ENCODE results near the gene CBARP. TPM values are rescaled to one million over a fixed set of nuclear protein-coding genes. Genes with fewer than 3 reads are reported as not detected.

CBARP gene, protein sequence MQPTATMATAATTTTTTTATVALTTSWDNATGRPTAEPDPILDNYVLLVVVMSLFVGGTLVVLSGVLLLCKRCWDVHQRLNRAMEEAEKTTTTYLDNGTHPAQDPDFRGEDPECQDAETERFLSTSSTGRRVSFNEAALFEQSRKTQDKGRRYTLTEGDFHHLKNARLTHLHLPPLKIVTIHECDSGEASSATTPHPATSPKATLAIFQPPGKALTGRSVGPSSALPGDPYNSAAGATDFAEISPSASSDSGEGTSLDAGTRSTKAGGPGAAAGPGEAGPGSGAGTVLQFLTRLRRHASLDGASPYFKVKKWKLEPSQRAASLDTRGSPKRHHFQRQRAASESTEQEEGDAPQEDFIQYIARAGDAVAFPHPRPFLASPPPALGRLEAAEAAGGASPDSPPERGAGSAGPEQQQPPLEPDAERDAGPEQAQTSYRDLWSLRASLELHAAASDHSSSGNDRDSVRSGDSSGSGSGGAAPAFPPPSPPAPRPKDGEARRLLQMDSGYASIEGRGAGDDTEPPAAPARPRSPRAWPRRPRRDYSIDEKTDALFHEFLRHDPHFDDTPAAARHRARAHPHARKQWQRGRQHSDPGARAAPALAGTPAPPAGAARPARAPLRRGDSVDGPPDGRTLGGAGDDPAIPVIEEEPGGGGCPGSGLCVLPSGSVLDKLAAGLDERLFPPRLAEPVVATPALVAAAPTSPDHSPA
- polyA plus RNA-seq: 1 to 10 TPM in 2 of 3 donors, under 1 TPM in 1; 0.20 to 4.3 (median 2.0) TPM

DNA sequence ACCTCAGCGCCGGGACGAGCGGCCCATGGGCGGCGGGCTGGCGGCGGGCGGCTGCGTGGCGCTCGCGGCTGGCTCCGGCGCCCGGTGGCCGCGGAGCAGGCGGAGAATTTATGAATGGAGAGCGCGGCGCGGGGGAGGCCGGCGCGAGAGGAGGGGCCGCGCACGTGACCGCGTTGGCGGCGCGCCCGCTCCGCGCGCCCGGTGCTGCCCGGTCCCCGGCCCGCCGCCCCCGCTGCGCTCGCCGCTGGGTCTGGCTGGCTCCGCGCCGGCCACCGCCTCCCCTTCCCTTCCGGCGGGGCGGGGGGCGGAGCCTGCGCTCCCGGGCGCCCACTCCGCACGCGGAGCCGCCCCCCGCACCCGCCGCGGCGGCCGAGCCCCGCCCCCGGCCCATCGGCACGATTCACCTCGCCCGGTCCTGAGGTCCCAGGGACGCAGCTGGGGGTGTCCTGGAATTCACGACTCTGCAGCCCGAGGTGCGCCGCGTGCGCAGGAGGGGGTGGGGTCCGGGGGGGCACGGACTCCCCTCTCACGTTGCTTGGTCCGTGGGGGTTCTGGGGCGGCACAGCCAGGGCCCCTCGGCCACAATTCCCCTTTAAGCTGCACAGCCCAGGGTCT, at the start of gene CBARP:
TSS of gene CBARP (minus strand) at position 252 of the 615 bp plus-strand sequence. CDS start 1,905 bp downstream, outside the sequence.
- H3K27ac ChIP-seq (ENCODE audit: low read depth, low read length): no peak within 1 kb of the TSS
- WGBS, 3 donors: 1 to 3% (median 1%) methylated on average over 28 to 85 of the region's 87 CpGs

DNA sequence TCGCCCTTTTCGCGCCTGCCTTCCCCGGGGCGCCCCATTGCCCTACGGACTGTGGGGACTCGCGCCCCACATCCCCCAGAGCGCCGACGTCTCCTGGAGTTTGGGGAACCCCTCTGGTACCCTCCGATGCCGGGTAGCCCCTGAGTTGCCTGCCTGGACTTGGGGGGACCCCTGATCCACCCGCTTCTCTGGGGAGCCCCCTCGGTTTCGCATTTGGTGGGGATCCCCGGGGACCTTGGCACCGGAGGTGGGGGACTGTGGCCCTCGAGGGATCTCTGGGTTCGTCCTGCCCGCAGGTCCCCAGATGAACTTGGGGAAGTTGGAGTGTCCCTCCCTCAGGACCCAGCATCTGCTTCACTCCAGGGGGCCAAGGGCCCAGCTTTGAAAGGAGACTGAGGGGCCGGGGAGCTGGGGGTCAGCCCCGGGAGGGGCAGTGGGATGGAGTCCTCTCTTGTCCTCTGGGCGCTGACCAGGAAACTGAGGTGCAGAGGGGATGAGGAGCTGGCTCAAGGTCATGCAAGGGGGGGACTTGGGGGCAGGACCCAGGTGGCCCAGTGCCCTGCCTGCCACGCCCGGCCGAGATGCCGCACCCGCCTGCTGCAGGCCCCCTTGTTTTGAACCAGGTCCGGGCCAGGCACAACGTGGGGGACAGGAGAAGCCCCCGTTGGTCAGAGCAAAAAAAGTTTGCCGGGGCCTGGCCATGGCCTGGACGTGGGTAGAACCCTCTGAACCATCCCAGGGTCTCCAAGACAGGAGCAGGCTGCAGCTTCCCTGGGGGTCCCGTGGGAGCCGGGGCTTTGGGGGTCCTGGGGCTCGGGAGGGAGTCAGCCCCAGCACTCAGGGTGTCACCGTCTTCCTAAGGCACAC, 48.9 kb upstream of the CBARP start:
- H3K27ac ChIP-seq (ENCODE audit: low read depth, low read length): no peak overlapping the region
- 24 to 35% (median 29%) methylated on average over 36 to 38 of the region's 38 CpGs for WGBS, 3 donors

GRCh38 chr19:1285737-1286360, 48.0 kb upstream of the CBARP start, which contains the start of gene EFNA2:
EFNA2 (plus strand) TSS chr19:1285873; CDS start chr19:1286169, 296 bp downstream.
- WGBS, 3 donors: 0% methylated on average over 2 to 70 of the region's 113 CpGs

DNA sequence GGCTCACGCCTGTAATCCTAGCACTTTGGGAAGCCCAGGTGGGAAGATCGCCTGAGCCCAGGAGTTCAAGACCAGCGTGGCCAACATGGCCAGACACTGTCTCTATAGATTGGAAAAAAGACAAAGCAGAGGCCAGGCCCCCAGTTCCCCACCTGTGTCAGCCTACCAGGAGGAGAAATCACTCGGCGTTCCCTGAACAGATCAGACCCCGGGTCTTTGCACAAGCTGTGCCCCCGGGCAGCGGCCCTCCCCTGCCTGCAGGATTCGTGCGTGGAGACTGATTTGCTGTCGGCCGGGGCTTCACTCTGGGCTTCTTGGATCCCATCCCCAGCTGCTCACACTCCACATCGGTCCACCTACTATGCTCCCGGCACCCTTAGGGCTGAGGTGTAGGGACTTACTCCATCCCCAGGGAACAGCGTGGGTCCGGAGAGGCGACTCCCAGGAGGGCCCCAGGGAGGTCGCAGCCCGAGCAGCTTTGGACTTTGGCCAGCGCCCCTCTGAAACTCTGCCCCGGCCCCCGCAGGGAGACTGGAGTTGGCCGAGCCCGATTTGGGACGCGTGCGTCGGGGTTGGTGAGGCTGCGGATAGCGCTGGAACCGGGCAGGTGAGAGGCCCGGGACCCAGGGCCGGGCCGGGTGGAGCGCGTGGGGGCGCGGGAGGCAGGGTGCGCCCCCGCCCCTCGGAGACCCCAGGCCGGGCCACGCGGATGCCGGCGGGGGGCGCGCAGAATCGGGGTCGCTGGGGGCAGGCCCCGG, 47.4 kb upstream of the CBARP start:
- 18 to 31% (median 26%) methylated on average over 35 to 50 of the region's 51 CpGs for whole genome bisulfite sequencing, 3 donors
- no peak overlapping the region for H3K27ac ChIP-seq (ENCODE audit: low read depth, low read length)

More at GRCh38 chr19:1285737-1286360, 48.0 kb upstream of the CBARP start, which contains the start of gene EFNA2:
- H3K27ac ChIP-seq (ENCODE audit: low read depth, low read length): no peak within 1 kb of the TSS

GRCh38 chr19:1284293-1284978, 46.6 kb upstream of the CBARP start:
- 66 to 72% (median 66%) methylated on average over 19 to 20 of the region's 20 CpGs for WGBS, 3 donors
- no peak overlapping the region for H3K27ac ChIP-seq (ENCODE audit: low read depth, low read length)

- WGBS, 3 donors: 76 to 84% (median 77%) methylated on average over 12 of the region's 12 CpGs
- no peak overlapping the region for H3K27ac ChIP-seq (ENCODE audit: low read depth, low read length)
These were observed 46.1 kb upstream of the CBARP start for GRCh38 chr19:1283917-1284292.

DNA sequence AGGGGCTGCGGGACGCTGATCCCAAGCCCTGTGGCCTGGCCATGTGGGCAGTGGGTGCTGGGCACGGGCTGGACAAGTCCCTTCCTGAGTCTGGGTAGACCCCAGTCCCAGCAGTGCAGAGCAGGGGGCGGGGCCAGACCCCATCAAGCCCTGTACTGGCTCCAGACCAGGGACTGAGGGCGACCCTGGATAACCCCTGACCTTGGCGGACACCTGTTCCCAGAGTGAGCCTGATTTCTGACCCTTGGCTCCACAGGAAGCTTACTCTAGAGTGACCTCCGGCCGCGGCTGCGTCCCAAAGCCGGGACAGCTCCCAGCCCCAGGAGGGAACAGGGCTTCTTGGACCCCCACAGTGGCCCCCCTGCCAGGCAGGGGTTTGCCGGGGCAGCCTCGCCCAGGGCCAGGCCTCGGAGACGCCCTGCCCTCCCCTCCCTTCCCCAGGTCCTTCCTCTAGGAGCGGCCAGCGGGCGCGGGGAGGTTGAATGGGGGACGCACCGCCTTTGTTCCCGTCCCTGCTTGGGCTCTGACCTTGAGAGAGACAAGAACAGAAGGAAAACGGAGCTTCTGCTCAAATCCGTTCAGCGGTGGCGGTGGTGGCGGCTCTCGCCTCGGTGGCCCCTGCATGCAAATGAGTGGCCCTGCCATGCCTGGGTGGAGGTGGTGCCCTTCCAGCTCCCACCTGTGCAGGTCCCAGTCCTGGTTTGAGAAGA, 45.6 kb upstream of the CBARP start:
- no peak overlapping the region for H3K27ac ChIP-seq (ENCODE audit: low read depth, low read length)
- 60 to 68% (median 61%) methylated on average over 28 to 29 of the region's 29 CpGs for WGBS, 3 donors

- H3K27ac ChIP-seq (ENCODE audit: low read depth, low read length): no peak overlapping the region
- WGBS, 3 donors: 74 to 80% (median 75%) methylated on average over 18 of the region's 18 CpGs
These were observed 44.9 kb upstream of the CBARP start for GRCh38 chr19:1282588-1283206.

DNA sequence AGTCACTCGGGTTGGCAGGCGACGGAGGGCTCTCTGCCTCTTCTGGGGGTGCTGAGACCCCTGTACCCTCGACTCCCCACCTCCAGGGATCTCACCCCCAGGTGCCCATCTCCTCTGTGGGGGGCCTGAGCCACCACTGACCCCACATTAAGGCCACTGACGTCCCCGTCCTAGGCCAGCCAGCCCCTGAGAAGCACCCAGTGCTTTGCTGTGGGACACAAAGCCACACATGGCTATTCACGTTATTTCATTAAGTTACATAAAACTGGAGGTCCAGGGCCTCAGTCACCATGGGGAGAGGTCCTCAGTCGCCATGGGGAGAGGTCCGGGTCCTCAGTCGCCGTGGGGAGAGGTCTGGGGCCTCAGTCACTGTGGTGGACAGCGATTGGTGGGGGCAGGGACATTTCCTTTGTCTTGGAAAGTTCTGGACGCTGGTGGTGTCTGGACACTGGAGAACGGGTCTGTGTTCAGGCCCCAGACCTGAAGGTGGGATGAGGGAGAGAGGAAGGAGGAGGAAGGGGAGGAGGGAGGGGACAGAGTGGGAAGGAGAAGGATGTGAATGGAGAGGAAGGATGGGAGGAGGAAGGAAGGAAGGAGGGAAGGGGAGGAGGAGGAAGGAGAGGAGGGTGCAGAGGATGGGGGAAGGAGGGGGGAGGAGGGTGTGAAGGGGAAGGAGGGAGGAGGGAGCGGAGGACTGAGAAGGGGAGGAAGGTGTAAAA, 43.9 kb upstream of the CBARP start:
- 63 to 68% (median 66%) methylated on average over 15 of the region's 15 CpGs for WGBS, 3 donors
- no peak overlapping the region for H3K27ac ChIP-seq (ENCODE audit: low read depth, low read length)

- no peak overlapping the region for H3K27ac ChIP-seq (ENCODE audit: low read depth, low read length)
- WGBS, 3 donors: 78 to 84% (median 80%) methylated on average over 50 to 53 of the region's 53 CpGs
These were observed 43.1 kb upstream of the CBARP start for GRCh38 chr19:1280636-1281568.

DNA sequence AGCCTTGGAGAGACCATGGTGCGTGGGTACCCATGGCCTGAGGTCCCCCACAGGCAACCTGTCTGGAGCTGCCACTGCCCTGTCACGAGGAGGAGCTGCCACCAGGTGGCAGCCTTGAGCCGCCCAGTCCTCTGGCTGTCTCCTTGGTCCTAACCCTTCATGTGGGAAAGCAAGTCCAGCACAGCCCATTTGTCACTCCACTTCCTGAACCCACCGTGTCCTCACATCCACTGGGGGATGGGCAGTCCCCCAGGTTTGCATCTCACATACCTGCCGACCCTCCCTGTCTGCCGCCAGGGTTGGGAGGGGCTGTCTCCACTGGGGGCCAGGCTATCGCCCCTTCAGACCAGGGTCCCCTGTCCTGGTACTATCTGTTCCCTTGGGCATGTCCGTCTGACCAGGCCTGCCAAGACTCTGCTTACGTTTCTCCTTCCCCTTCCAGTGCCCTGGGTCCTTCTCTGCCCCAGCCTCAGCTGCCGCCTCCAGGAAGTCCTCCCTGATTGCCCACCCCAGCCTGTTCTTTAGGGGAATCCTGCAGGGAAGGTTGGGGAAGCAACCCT, 42.1 kb upstream of the CBARP start:
- H3K27ac ChIP-seq (ENCODE audit: low read depth, low read length): no peak overlapping the region

DNA sequence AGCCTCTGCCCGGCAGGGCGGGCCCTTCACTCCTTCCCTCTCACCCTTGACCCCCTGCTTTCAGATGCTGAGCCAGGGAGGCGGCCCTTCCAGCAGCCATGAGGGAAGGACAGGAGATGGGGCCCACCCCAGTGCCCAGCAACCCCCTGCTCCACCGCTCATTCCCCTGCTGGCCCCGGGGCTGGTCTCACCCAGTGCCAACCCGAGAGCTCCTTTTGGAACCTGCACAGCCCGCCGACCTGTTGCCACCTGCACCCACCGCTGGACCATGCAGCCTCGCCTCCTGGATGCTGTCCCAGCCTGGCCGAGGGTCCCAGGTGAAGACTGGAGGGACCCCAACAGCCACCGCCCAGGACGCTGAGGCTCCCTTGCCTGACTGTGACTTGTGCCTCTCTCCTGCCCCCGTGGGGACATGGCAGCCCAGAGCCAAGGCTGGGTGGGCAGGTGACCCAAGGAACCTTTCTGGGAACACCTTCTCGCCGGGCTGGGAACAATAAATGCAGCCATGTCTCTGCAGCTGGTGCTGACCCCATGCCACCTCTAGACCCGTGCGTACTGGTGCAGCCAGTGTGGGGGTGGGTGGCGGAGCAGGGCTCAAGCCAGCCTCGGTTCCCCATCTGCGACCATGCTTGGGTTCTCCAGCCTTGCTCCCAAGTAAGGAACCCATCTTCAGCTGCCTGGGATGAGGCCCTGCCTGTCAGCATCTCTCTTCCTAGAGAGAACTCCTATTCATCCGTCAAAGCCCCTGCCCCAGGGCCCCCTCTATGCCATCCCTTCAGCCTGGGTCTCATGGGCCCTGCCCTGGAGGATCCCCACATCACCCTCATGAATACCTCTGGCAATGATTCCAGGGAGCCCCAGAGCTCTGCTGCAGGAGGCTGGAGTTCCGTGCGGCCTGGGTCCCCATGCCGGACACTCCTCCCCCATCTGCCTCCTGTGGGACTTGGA, 41.2 kb upstream of the CBARP start:
- WGBS, 3 donors: 85 to 91% (median 85%) methylated on average over 23 to 25 of the region's 25 CpGs
- no peak overlapping the region for H3K27ac ChIP-seq (ENCODE audit: low read depth, low read length)

More for the DNA sequence above, 42.1 kb upstream of the CBARP start:
- WGBS, 3 donors: 27 to 43% (median 35%) methylated on average over 9 to 10 of the region's 10 CpGs

GRCh38 chr19:1278074-1278473, 40.3 kb upstream of the CBARP start:
- H3K27ac ChIP-seq (ENCODE audit: low read depth, low read length): no peak overlapping the region
- WGBS, 3 donors: 86 to 91% (median 89%) methylated on average over 12 of the region's 12 CpGs
